B cell (primary cell): ENCODE data around the gene DLX2.

Experiments used
- CTCF ChIP-seq: fragments of 200-600 bp; IDR thresholded peaks from one replicate; pipeline ENCODE4 v1.8.0; 2022; ENCODE audit warnings: antibody characterized with exemption, mild to moderate bottlenecking
- EZH2 ChIP-seq: IDR thresholded peaks from 2 replicates; pipeline ENCODE4 v1.6.1; 2012; ENCODE audit warnings: borderline replicate concordance, low read depth, mild to moderate bottlenecking, moderate library complexity, low read length; ENCODE audit not compliant: insufficient read depth, poor library complexity, severe bottlenecking

- peak; percentile 70 for TF ChIP-seq CTCF
- TF ChIP-seq EZH2, result peak; percentile 35
Measured at GRCh38 chr2:172103471-172104272, 972 bp upstream of the DLX2 start.
